Left lung (tissue), 10 donors: Measurements from ENCODE around the gene RASA2. TPM values are rescaled to one million over a fixed set of nuclear protein-coding genes. Genes with fewer than 3 reads are reported as not detected.
"Not testable (repeated sequence)": the region's sequence is repeated elsewhere in the genome, so short reads cannot be mapped to it uniquely, and the experiment has no call there.

Source experiments
- ATAC-seq: fragments of 200-7000 bp; cut with Tn5 transposase; one replicate; pipeline ENCODE4 v1.9.1; 2020; ENCODE audit warnings: moderate library complexity
- DNase-seq, 4 donors: peaks; one replicate each; pipeline ENCODE4 v3.0.0-alpha.2; 2013 to 2020
- H3K27ac ChIP-seq, 2 donors: fragments of 200-600 bp; sonication (generic) in 1 of 2; one replicate each; pipeline versions ENCODE4 v1.5.0 to v1.8.0; 2020 to 2021
- H3K27me3 ChIP-seq, 2 donors: fragments of 200-600 bp; sonication (generic) in 1 of 2; one replicate each; pipeline versions ENCODE4 v1.5.0 to v1.8.0; 2020 to 2021
- H3K36me3 ChIP-seq, 2 donors: fragments of 200-600 bp; sonication (generic) in 1 of 2; one replicate each; pipeline versions ENCODE4 v1.5.0 to v1.8.0; 2020 to 2021
- H3K4me1 ChIP-seq, 2 donors: fragments of 200-600 bp; one replicate each; pipeline ENCODE4 v1.8.0; 2021
- H3K4me3 ChIP-seq, 2 donors: fragments of 200-600 bp; sonication (generic) in 1 of 2; one replicate each; pipeline versions ENCODE4 v1.5.0 to v1.8.0; 2020 to 2021; ENCODE audit warnings: mild to moderate bottlenecking in 1 of 2
- H3K9me3 ChIP-seq, 2 donors: fragments of 200-600 bp; sonication (generic) in 1 of 2; one replicate each; pipeline versions ENCODE4 v1.5.0 to v1.8.0; 2020 to 2021
- intact Hi-C, 2 donors: fragments of 100-400 bp; cut with DNase I; formaldehyde crosslinking; loops; one replicate each; pipeline versions ENCODE4 v1.11.2 to v1.14.2; 2022
- polyA plus RNA-seq, 6 donors: library from polyadenylated mRNA; unstranded; fragments of 120-200 nt; gene quantifications; one replicate each; pipeline ENCODE4 v1.2.1, GENCODE V29; 2013; ENCODE audit not compliant: insufficient read length in 6 of 6
- total RNA-seq, 2 donors: library from RNA; stranded (reverse); fragmentation: NEBNext Ultra II Directional; extraction: Animal tissue kit (Norgen Biotek cat#: 25700); gene quantifications; one replicate each; pipeline ENCODE4 v1.2.1, GENCODE V29; 2021
- TF ChIP-seq, protein P1 (sequence below), 2 donors: fragments of 200-600 bp; sonication (generic) in 1 of 2; IDR thresholded peaks; one replicate each; pipeline versions ENCODE4 v1.5.0 to v1.8.0; 2021; ENCODE audit warnings: antibody characterized with exemption in 2 of 2
- donor health status: DM: no; HTN: yes; CAD: no.
- donor health status: DM: no; HTN: no; CAD: no.

RASA2 gene
- total and polyA plus RNA-seq, 8 donors: 17.2 to 29.3 (median 25.2) TPM

DNA sequence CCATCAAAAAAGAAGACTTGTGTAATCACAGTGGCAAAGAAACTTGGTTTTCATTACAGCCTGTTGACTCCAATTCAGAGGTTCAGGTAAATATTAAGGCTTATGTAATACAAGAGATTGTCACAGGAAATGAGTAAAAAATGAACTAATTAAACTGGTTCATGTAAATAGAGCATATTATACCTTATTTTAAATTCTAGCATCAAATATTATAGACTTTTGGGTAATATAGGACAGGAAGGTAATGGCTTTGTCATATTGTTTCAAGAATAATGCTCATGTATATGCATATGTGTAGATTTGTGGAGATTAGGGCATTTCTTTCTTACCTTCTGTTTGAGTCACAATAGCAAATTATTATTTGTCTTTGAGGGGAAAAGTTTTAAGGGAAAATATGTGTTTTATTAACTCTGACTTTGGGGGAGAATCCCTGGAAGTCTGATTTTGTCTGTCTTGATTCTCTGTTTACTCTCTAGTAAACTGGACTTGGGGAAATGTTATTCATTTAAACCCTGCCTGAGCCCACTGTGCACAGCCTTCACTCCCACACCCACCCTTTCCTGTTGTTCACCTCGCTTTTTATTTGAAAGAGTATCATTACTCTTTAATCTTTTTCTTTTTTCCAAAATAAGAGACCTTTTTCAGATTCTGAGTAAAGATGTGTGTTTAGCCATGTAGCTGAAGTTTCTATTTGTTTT lies 43.0 kb downstream of the RASA2 start:
- H3K9me3 ChIP-seq: no peaks in the 10 kb centered on the region
- no peak overlapping the region for H3K4me3 ChIP-seq
- H3K27ac ChIP-seq: peak overlapping the region; percentile 55 to 76
- no peak for DNase-seq
- ATAC-seq: peak; percentile 39
- H3K4me1 ChIP-seq: peaks cover 18 to 59% of the 10 kb centered on the region in 2 donors
- TF ChIP-seq, protein P1, sequence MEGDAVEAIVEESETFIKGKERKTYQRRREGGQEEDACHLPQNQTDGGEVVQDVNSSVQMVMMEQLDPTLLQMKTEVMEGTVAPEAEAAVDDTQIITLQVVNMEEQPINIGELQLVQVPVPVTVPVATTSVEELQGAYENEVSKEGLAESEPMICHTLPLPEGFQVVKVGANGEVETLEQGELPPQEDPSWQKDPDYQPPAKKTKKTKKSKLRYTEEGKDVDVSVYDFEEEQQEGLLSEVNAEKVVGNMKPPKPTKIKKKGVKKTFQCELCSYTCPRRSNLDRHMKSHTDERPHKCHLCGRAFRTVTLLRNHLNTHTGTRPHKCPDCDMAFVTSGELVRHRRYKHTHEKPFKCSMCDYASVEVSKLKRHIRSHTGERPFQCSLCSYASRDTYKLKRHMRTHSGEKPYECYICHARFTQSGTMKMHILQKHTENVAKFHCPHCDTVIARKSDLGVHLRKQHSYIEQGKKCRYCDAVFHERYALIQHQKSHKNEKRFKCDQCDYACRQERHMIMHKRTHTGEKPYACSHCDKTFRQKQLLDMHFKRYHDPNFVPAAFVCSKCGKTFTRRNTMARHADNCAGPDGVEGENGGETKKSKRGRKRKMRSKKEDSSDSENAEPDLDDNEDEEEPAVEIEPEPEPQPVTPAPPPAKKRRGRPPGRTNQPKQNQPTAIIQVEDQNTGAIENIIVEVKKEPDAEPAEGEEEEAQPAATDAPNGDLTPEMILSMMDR (IDR thresholded peaks at IDR 0.05): no peak
- H3K36me3 ChIP-seq: no peaks in the 10 kb centered on the region
- no peaks in the 10 kb centered on the region for H3K27me3 ChIP-seq
- intact Hi-C loops: no loop called here

DNA sequence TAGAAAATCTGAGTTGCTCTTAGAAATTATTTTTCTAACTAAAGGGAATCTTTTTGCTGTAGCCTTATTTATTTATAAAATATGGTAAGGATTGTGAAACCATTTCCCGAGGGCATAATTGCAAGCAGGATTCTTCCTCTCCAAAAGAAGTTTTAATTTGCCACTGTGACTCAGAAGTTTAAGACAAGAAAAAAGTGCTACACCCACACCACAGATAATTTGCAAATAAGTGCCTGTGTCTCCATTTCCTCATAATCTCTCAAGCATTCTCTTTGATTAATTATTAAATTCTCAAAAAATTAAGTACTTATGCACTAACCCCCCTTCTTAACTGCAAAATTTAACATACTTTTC lies 43.6 kb downstream of the RASA2 start:
- H3K27ac ChIP-seq: peak overlapping the region; percentile 55 to 76
- no peaks in the 10 kb centered on the region for H3K27me3 ChIP-seq
- peaks cover 0 to 2% of the 10 kb centered on the region in 2 donors for H3K36me3 ChIP-seq
- DNase-seq: no peak
- intact Hi-C loops: no loop called here
- H3K4me1 ChIP-seq: peaks cover 18 to 54% of the 10 kb centered on the region in 2 donors
- peak; percentile 51 for ATAC-seq
- no peak overlapping the region for H3K4me3 ChIP-seq
- H3K9me3 ChIP-seq: no peaks in the 10 kb centered on the region
- TF ChIP-seq, protein P1 (IDR thresholded peaks at IDR 0.05): no peak

DNA sequence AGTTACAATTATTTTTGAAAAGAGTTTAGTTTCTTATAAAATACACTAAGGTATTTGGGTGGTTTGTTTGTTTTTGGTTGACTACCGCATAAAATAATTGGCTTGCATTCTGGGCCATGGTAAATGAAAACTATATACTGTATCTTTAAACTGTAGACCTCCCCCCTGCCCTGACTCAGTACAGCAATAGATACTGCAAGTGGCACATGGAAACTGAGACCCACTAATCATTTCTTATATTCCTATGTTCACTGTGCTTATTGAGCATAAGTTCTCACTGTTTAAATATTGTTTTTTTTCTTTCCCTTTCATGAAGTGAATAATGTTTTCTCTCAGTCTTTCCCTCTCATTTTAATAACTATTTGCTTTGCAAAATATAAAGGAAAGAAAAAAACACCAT lies 45.8 kb downstream of the RASA2 start:
- DNase-seq: no peak
- Histone ChIP-seq H3K36me3 (peaks cover 0 to 18% of the 10 kb centered on the region in 2 donors), H3K4me3 (no peak overlapping the region), H3K9me3 (no peaks in the 10 kb centered on the region), H3K4me1 (peaks cover 18 to 39% of the 10 kb centered on the region in 2 donors), H3K27ac (no peak overlapping the region), H3K27me3 (no peaks in the 10 kb centered on the region)
- TF ChIP-seq, protein P1 (IDR thresholded peaks at IDR 0.05): no peak
- intact Hi-C loops: no loop called here
- ATAC-seq: no peak

DNA sequence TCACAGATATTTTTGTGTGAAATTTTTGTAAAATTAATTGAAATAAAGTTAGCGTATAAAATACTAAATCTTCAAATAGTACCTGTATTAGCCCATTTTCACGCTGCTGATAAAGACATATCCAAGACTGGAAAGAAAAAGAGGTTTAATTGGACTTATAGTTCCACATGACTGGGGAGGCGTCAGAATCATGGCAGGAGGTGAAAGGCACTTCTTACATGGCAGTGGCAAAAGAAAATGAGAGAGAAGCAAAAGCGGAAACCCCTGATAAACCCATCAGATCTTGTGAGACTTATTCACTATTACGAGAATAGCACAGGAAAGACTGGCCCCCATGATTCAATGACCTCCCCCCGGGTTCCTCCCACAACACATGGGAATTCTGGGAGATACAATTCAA lies 49.2 kb downstream of the RASA2 start:
- H3K4me3 ChIP-seq, intact Hi-C loops, ATAC-seq, H3K27ac ChIP-seq, DNase-seq, H3K27me3 ChIP-seq, H3K9me3 ChIP-seq: not testable (repeated sequence)
- H3K4me1 ChIP-seq: peaks cover 0 to 19% of the 10 kb centered on the region in 2 donors
- H3K36me3 ChIP-seq: peaks cover 0 to 22% of the 10 kb centered on the region in 2 donors

DNA sequence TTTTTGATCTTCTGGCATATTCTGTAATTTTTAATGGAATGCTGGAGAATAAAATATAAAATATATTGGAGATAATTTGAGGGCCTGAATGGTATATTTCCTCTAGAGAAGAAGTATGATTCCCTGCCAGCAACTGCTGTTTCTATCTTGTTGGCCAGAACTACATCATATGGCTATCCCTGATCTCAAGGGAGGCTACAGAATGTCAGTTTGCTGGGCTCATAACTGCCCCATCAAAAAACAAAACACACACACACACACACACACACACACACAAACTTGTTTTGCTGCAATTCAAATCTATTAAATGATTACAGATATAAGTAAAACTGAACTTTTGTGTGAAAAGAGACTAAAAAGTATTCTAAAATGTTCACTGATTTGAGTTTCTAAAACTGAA lies 51.0 kb downstream of the RASA2 start:
- H3K9me3 ChIP-seq: peaks cover 0 to 4% of the 10 kb centered on the region in 2 donors
- peaks cover 0 to 14% of the 10 kb centered on the region in 2 donors for H3K4me1 ChIP-seq
- DNase-seq (no peak), ATAC-seq (no peak)
- H3K27ac ChIP-seq: no peak overlapping the region
- intact Hi-C loops: no loop called here
- TF ChIP-seq, protein P1 (IDR thresholded peaks at IDR 0.05): no peak
- H3K27me3 ChIP-seq: no peaks in the 10 kb centered on the region
- H3K36me3 ChIP-seq: peaks cover 0 to 33% of the 10 kb centered on the region in 2 donors
- no peak overlapping the region for H3K4me3 ChIP-seq
